OCI-LY1 (cell line): ENCODE data around the gene NEURL1.

Experiments used
- H2AFZ ChIP-seq: fragments of 200-600 bp; sonication (generic), shearing (Covaris generic); 2 replicates; pipeline ENCODE4 v1.6.0; 2014; ENCODE audit warnings: antibody characterized with exemption, mild to moderate bottlenecking, low read length
- H3F3A ChIP-seq: fragments of 200-600 bp; sonication (generic), shearing (Covaris generic); 2 replicates; pipeline ENCODE4 v1.6.0; 2014; ENCODE audit warnings: mild to moderate bottlenecking, antibody characterized with exemption, low read length, moderate library complexity; ENCODE audit not compliant: insufficient read depth
- H3K27ac ChIP-seq: fragments of 200-600 bp; sonication (generic); 2 replicates; pipeline ENCODE4 v1.5.1; 2014; ENCODE audit warnings: low read length, mixed run types, mild to moderate bottlenecking, low read depth; ENCODE audit not compliant: poor library complexity, severe bottlenecking
- H3K27me3 ChIP-seq: fragments of 200-600 bp; sonication (generic); 2 replicates; pipeline ENCODE4 v1.6.0; 2014; ENCODE audit warnings: antibody characterized with exemption, mild to moderate bottlenecking, low read length, moderate library complexity; ENCODE audit not compliant: insufficient read depth
- H3K36me3 ChIP-seq: fragments of 200-600 bp; sonication (generic); 2 replicates; pipeline ENCODE4 v1.6.1; 2014; ENCODE audit warnings: mild to moderate bottlenecking, antibody characterized with exemption, low read length, moderate library complexity, mixed read lengths; ENCODE audit not compliant: insufficient read depth
- H3K4me1 ChIP-seq: fragments of 200-600 bp; sonication (generic); 2 replicates; pipeline ENCODE4 v1.5.1; 2014; ENCODE audit warnings: mild to moderate bottlenecking, low read length, moderate library complexity; ENCODE audit not compliant: insufficient read depth, severe bottlenecking
- H3K4me2 ChIP-seq: fragments of 200-600 bp; sonication (generic), shearing (Covaris generic); 2 replicates; pipeline ENCODE4 v1.6.1; 2014; ENCODE audit warnings: low read length
- H3K4me3 ChIP-seq: fragments of 200-600 bp; sonication (generic); 2 replicates; pipeline ENCODE4 v1.5.1; 2014; ENCODE audit warnings: low read length, low read depth, mild to moderate bottlenecking, mixed read lengths; ENCODE audit not compliant: poor library complexity, severe bottlenecking
- H3K79me2 ChIP-seq: fragments of 200-600 bp; shearing (Covaris generic); 2 replicates; pipeline ENCODE4 v1.6.1; 2016; ENCODE audit warnings: mixed run types, low read length, mixed read lengths; ENCODE audit not compliant: insufficient read depth
- H3K9ac ChIP-seq: fragments of 200-600 bp; sonication (generic), shearing (Covaris generic); 2 replicates; pipeline ENCODE4 v1.6.1; 2014; ENCODE audit warnings: mild to moderate bottlenecking, low read length, mixed read lengths
- H3K9me2 ChIP-seq: fragments of 200-600 bp; sonication (generic), shearing (Covaris generic); 2 replicates; pipeline ENCODE4 v1.6.1; 2014; ENCODE audit warnings: low read depth, mild to moderate bottlenecking, low read length, mixed read lengths
- H3K9me3 ChIP-seq: fragments of 200-600 bp; shearing (Covaris generic); 2 replicates; pipeline ENCODE4 v1.6.1; 2014; ENCODE audit warnings: low read length, mixed read lengths
- H4K20me1 ChIP-seq: fragments of 200-600 bp; sonication (generic), shearing (Covaris generic); 2 replicates; pipeline ENCODE4 v1.6.0; 2016; ENCODE audit warnings: mild to moderate bottlenecking, low read length; ENCODE audit not compliant: insufficient read depth
- EZH2 ChIP-seq: fragments of 200-600 bp; sonication (generic), shearing (Covaris generic); IDR thresholded peaks from 2 replicates; pipeline ENCODE4 v1.8.0; 2017; ENCODE audit warnings: borderline replicate concordance, mixed run types, mild to moderate bottlenecking, antibody characterized with exemption, low read length, moderate library complexity, mixed read lengths
- TF ChIP-seq, protein P1 (sequence below): fragments of 200-600 bp; sonication (generic), shearing (Covaris generic); IDR thresholded peaks from 2 replicates; pipeline ENCODE4 v1.5.1; 2017; ENCODE audit warnings: mild to moderate bottlenecking, antibody characterized with exemption, low read length, moderate library complexity, mixed read lengths

NEURL1 gene

DNA sequence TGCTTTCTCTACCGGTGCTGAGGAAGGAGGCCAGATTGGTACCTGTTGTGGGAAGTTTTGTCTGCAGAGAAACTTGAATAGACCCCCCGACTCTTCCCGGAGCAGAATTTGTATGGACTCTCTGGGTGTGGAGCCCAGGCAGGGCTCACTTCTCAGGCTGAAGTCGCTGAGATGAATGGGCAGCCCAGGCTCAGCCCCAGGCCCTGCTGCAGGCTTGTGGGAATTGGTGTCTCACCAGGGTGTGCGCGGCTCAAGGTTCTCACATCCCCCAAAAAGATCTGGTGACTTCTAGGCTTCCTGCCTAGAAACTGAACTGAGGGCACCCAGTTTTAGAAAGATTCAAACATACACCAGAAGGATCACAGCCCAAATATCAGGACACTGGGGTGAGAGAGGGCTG is 103.5 kb downstream of the NEURL1 start:
- Histone ChIP-seq H3K79me2 (no peaks in the 10 kb centered on the region), H3K4me2 (no peak overlapping the region), H3F3A (no peaks in the 10 kb centered on the region), H4K20me1 (no peaks in the 10 kb centered on the region), H3K4me1 (no peaks in the 10 kb centered on the region), H3K9me2 (no peaks in the 10 kb centered on the region), H3K9me3 (no peaks in the 10 kb centered on the region), H3K36me3 (no peaks in the 10 kb centered on the region), H3K9ac (no peak overlapping the region), H2AFZ (no peak overlapping the region), H3K27ac (no peak overlapping the region), H3K27me3 (0 out of 2 replicates have a peak, but pooled peaks cover 3% of the 10 kb centered on the region), H3K4me3 (no peak overlapping the region)
- TF ChIP-seq EZH2, result no peak
- TF ChIP-seq, protein P1, sequence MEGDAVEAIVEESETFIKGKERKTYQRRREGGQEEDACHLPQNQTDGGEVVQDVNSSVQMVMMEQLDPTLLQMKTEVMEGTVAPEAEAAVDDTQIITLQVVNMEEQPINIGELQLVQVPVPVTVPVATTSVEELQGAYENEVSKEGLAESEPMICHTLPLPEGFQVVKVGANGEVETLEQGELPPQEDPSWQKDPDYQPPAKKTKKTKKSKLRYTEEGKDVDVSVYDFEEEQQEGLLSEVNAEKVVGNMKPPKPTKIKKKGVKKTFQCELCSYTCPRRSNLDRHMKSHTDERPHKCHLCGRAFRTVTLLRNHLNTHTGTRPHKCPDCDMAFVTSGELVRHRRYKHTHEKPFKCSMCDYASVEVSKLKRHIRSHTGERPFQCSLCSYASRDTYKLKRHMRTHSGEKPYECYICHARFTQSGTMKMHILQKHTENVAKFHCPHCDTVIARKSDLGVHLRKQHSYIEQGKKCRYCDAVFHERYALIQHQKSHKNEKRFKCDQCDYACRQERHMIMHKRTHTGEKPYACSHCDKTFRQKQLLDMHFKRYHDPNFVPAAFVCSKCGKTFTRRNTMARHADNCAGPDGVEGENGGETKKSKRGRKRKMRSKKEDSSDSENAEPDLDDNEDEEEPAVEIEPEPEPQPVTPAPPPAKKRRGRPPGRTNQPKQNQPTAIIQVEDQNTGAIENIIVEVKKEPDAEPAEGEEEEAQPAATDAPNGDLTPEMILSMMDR, result no peak

DNA sequence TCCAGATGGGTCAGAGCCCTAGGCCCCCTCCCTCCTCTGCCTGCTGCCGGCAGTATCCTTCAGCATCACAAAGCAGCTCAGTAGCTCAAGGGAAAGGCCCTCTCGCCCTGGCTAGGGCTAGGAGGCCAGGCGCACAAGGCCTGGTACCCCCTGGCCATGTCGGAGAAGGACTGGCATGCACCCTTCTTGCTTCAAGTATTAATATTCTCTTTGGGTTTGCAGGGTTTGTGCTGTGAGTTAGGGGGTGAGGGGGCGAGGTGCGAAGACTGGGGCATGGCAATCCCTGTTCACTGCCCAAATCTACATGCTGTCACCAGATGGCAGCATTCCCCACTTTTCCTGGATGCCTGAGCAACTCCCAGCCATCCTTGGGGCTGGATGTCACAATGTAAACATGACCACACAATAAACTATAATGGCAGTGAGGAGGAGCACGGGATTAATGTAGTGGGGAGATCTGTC is 105.2 kb downstream of the NEURL1 start:
- Histone ChIP-seq H3K4me1 (no peaks in the 10 kb centered on the region), H3K79me2 (no peaks in the 10 kb centered on the region), H3K4me2 (no peak overlapping the region), H4K20me1 (no peaks in the 10 kb centered on the region), H3K4me3 (no peak overlapping the region), H3K27me3 (0 out of 2 replicates have a peak, but pooled peaks cover 3% of the 10 kb centered on the region), H3K9me3 (no peaks in the 10 kb centered on the region), H3K36me3 (no peaks in the 10 kb centered on the region), H3K9me2 (no peaks in the 10 kb centered on the region), H3K27ac (no peak overlapping the region), H2AFZ (no peak overlapping the region), H3K9ac (no peak overlapping the region), H3F3A (no peaks in the 10 kb centered on the region)
- TF ChIP-seq, protein P1, result peak; percentile 64; the same call in 1 of the 2 replicates
- TF ChIP-seq EZH2, result no peak

DNA sequence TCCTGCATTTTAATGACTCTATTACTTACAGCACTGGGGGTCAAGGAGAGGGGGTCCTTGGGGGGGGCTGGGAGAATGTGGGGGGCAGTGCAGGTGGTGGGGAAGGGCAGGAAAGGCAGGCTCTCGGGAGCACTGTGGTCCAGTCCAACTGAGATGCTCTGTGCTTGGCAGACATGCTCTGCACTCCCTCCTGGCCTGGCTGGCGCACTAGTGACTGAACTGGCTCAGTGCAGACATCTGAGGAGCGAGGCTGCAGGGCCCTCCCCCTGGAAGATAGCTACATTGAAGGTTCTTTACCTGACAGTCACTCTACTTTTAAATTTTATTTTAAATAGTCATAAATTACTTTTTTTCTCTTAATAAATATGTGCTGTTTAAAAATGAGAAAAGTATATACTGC is 105.7 kb downstream of the NEURL1 start:
- H3K9me3 ChIP-seq, result no peaks in the 10 kb centered on the region
- no peaks in the 10 kb centered on the region for H3F3A ChIP-seq
- H3K4me1 ChIP-seq, result no peaks in the 10 kb centered on the region
- H2AFZ ChIP-seq, result no peak overlapping the region
- no peaks in the 10 kb centered on the region for H3K36me3 ChIP-seq
- no peaks in the 10 kb centered on the region for H3K79me2 ChIP-seq
- H3K9ac ChIP-seq, result no peak overlapping the region
- H4K20me1 ChIP-seq, result no peaks in the 10 kb centered on the region
- no peak overlapping the region for H3K4me3 ChIP-seq
- H3K27ac ChIP-seq, result no peak overlapping the region
- TF ChIP-seq EZH2, result no peak
- TF ChIP-seq, protein P1, result no peak
- 0 out of 2 replicates have a peak, but pooled peaks cover 3% of the 10 kb centered on the region for H3K27me3 ChIP-seq
- no peaks in the 10 kb centered on the region for H3K9me2 ChIP-seq
- H3K4me2 ChIP-seq, result no peak overlapping the region
